Measurements from ENCODE around the gene ZNF208. TPM values are rescaled to one million over a fixed set of nuclear protein-coding genes. Genes with fewer than 3 reads are reported as not detected.
"Not testable (repeated sequence)": the region's sequence is repeated elsewhere in the genome, so short reads cannot be mapped to it uniquely, and the experiment has no call there.

Gene ZNF208
- total and polyA plus RNA-seq, 2 of the 13 experiments (the other 11 are each of a cell fraction or from before 2014, with no cell fraction given) = not detected

DNA sequence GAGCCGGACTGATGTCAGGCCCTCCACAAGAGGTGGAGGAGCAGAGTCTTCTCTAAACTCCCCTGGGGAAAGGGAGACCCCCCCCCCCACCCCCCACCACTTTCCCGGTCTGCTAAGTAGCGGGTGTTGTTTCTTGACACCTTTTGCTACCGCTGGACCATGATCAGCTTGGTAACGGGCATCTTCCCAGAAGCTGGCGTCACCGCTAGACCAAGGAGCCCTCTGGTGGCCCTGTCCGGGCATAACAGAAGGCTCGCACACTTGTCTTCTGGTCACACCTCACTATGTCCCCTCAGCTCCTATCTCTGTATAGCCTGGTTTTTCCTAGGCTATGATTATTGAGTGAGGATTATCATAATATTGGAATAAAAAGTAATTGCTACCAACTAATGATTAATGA lies 120.7 kb downstream of the ZNF208 start:
- H3K27me3 ChIP-seq (ENCODE audit: control insufficient read depth in 1 of 2, insufficient read depth in 2 of 2, low read length in 2 of 2); intact Hi-C loops (cut with micrococcal nuclease; ENCODE audit: unreplicated experiment); DNase-seq (ENCODE audit: low spot score); H3K79me2 ChIP-seq (ENCODE audit: insufficient read depth, low read length); CTCF ChIA-PET (ENCODE audit: low intra/inter-chr PET ratio, low total read pairs); ATAC-seq; H3K4me2 ChIP-seq (ENCODE audit: low read depth, low read length); FAIRE-seq; H2AFZ ChIP-seq (ENCODE audit: low read length); POLR2A ChIA-PET; H4K20me1 ChIP-seq (ENCODE audit: insufficient read depth, low read length); BruUV-seq (replicated peaks); H3K36me3 ChIP-seq (replicated peaks in 1 of 2; ENCODE audit: control insufficient read depth in 1 of 2, insufficient read depth in 2 of 2, low read length in 2 of 2); H3K4me1 ChIP-seq (ENCODE audit: insufficient read depth, low read length); H3K27ac ChIP-seq (ENCODE audit: extremely low read length, insufficient read depth, low read length); H3K4me3 ChIP-seq (replicated peaks in 1 of 3; ENCODE audit: insufficient read depth in 1 of 3, low read depth in 2 of 3, low read length in 3 of 3); H3K9ac ChIP-seq (ENCODE audit: insufficient read depth, low read depth, low read length); in situ Hi-C loops (cut with HindIII; ENCODE audit: extremely low pct_ligation_motif_present, low pct_unique_long_range_greater_than_20kb): not testable (repeated sequence)
- no CpG with 5 or more reads among the region's 9 CpGs for WGBS (ENCODE audit: low lambda C conversion rate)
- TF ChIP-seq STAG1 (CRISPR knock-in tag; IDR thresholded peaks at IDR 0.05) = peak; percentile 42; the same call in 1 of the 2 replicates
- H3K9me3 ChIP-seq (ENCODE audit: low read length) = peaks cover 51% of the 10 kb centered on the region

- H2AFZ ChIP-seq (ENCODE audit: low read length); intact Hi-C loops (cut with micrococcal nuclease; ENCODE audit: unreplicated experiment); H3K27me3 ChIP-seq (ENCODE audit: control insufficient read depth in 1 of 2, insufficient read depth in 2 of 2, low read length in 2 of 2); CTCF ChIA-PET (ENCODE audit: low intra/inter-chr PET ratio, low total read pairs); H3K79me2 ChIP-seq (ENCODE audit: insufficient read depth, low read length); H3K4me2 ChIP-seq (ENCODE audit: low read depth, low read length); DNase-seq (ENCODE audit: low spot score); FAIRE-seq; BruUV-seq (replicated peaks); ATAC-seq; in situ Hi-C loops (cut with HindIII; ENCODE audit: extremely low pct_ligation_motif_present, low pct_unique_long_range_greater_than_20kb); H3K27ac ChIP-seq (ENCODE audit: extremely low read length, insufficient read depth, low read length); H3K9ac ChIP-seq (ENCODE audit: insufficient read depth, low read depth, low read length); POLR2A ChIA-PET; H3K4me3 ChIP-seq (replicated peaks in 1 of 3; ENCODE audit: insufficient read depth in 1 of 3, low read depth in 2 of 3, low read length in 3 of 3); H3K4me1 ChIP-seq (ENCODE audit: insufficient read depth, low read length); H3K36me3 ChIP-seq (replicated peaks in 1 of 2; ENCODE audit: control insufficient read depth in 1 of 2, insufficient read depth in 2 of 2, low read length in 2 of 2); H4K20me1 ChIP-seq (ENCODE audit: insufficient read depth, low read length): not testable (repeated sequence)
- H3K9me3 ChIP-seq (ENCODE audit: low read length) = peaks cover 48% of the 10 kb centered on the region
- WGBS (ENCODE audit: low lambda C conversion rate) = 17% methylated on average over 2 of the region's 2 CpGs
Measured at GRCh38 chr19:21885516-21885915, 125.2 kb downstream of the ZNF208 start.

DNA sequence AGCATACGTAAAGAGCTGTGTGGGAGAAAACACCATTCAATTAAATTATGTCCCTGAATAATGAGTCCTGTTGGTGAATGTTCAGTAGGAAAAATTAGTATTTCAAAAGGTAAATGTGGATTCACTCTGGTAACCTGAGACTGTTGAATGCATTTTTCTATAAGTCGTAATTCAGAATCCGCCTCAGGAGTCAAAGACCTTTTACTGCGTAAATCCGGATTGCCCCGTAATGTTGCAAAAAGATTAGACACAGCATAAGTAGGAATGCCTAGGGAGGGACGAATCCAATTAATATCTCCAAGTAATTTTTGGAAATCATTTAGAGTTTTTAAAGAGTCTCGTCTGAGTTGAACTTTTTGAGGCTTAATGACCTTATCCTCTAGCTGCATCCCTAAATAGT lies 126.0 kb downstream of the ZNF208 start:
- FAIRE-seq; in situ Hi-C loops (cut with HindIII; ENCODE audit: extremely low pct_ligation_motif_present, low pct_unique_long_range_greater_than_20kb); H3K36me3 ChIP-seq (replicated peaks in 1 of 2; ENCODE audit: control insufficient read depth in 1 of 2, insufficient read depth in 2 of 2, low read length in 2 of 2); intact Hi-C loops (cut with micrococcal nuclease; ENCODE audit: unreplicated experiment); H4K20me1 ChIP-seq (ENCODE audit: insufficient read depth, low read length); BruUV-seq (replicated peaks); H3K27me3 ChIP-seq (ENCODE audit: control insufficient read depth in 1 of 2, insufficient read depth in 2 of 2, low read length in 2 of 2); ATAC-seq; H3K4me1 ChIP-seq (ENCODE audit: insufficient read depth, low read length); DNase-seq (ENCODE audit: low spot score); CTCF ChIA-PET (ENCODE audit: low intra/inter-chr PET ratio, low total read pairs); POLR2A ChIA-PET; H3K27ac ChIP-seq (ENCODE audit: extremely low read length, insufficient read depth, low read length); H3K9ac ChIP-seq (ENCODE audit: insufficient read depth, low read depth, low read length); H2AFZ ChIP-seq (ENCODE audit: low read length); H3K79me2 ChIP-seq (ENCODE audit: insufficient read depth, low read length); H3K4me2 ChIP-seq (ENCODE audit: low read depth, low read length); H3K4me3 ChIP-seq (replicated peaks in 1 of 3; ENCODE audit: insufficient read depth in 1 of 3, low read depth in 2 of 3, low read length in 3 of 3): not testable (repeated sequence)
- peaks cover 50% of the 10 kb centered on the region for H3K9me3 ChIP-seq (ENCODE audit: low read length)
- WGBS (ENCODE audit: low lambda C conversion rate) = 36% methylated on average over 8 of the region's 8 CpGs

Measured in HepG2 (cell line).